Gastrocnemius medialis (tissue), 4 donors: ENCODE data around the gene JMJD1C.

ENCODE experiments used
- CTCF ChIP-seq, 5 experiments: fragments of 450-650 bp in 3 of 5; fragments of 200-600 bp in 2 of 5; sonication (generic) in 2 of 5; IDR thresholded peaks in 4 of 5; conservative IDR thresholded peaks in 1 of 5; 1 replicate in 4 of 5; 2 replicates in 1 of 5; pipeline ENCODE4 v1.5.1; 2016 to 2019; ENCODE audit warnings: antibody characterized with exemption in 5 of 5, mild to moderate bottlenecking in 3 of 5, moderate library complexity in 3 of 5
- POLR2A ChIP-seq, 2 donors: fragments of 450-650 bp; IDR thresholded peaks; one replicate each; pipeline ENCODE4 v1.6.1; 2017; ENCODE audit warnings: antibody characterized with exemption in 2 of 2, mild to moderate bottlenecking in 2 of 2, moderate library complexity in 2 of 2

DNA sequence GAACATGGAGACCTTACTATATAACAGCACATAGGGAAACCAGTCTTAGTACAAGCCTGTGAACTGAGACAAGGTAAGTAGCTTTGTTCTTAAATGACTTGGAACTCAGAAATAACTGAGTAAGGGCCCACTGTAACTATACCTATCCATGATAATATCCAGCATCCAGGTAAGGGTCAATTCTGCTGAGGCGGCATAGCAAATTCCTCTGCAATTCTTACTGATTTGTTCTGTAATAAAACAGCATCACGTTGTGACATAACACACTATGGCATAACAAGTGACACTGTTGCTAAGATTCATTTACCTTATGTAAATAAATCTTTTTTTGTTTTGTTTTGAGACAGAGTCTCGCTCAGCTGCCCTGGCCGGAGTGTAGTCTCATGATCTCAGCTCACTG lies 97.4 kb downstream of the JMJD1C start:
- TF ChIP-seq POLR2A (IDR thresholded peaks at IDR 0.05) (no peak), CTCF (IDR thresholded peaks at IDR 0.05 in 4 of 5, conservative IDR thresholded peaks at IDR 0.05 in 1 of 5) (no peak)
